ENCODE results near the gene SPINK4.

- TF ChIP-seq POLR2A (IDR thresholded peaks at IDR 0.05): no peak
- TF ChIP-seq POLR2AphosphoS5 (IDR thresholded peaks at IDR 0.05): no peak
Measured at GRCh38 chr9:33264003-33264472, 24.1 kb downstream of the SPINK4 start.
